ENCODE measurements around the gene PTHLH.

Gene PTHLH

DNA sequence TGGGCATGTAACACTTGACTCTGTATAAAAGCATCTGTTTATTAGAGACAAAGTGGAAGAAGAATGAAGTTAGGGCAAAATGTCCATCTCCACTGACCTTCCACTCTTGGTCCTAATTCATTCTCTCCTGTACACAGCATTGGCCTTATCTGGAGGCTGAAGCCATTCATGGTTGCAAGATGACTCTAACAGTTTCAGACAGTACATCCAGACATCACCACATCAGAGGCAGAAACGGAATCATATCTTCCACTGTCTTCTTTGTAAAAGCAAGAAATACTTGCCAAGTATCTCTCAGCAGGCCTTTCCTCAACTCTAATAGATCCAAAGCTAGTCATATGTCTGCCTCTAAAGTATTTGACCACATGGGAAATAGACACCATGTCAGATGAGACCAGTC, 41.1 kb downstream of the PTHLH start:
- no peak for DNase-seq

DNA sequence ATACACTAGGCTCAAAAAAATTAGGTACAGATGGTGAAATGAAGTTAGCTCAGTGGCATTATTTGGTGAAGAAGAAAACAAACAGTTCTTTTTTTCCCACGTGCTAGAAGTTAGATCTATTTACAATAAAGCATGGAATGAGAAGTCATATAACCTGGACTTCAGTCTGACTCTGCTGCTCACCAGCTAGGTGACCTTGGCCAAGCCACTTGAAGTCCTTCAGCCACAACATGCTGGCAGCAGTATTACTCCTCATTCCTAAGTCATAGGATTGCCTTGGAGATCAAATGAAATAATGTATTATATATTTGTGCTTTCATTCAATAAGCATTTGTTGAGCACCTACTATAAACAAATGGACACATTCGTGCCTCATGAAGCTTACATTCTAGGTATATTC, 45.2 kb downstream of the PTHLH start:
- DNase-seq, result no peak

DNA sequence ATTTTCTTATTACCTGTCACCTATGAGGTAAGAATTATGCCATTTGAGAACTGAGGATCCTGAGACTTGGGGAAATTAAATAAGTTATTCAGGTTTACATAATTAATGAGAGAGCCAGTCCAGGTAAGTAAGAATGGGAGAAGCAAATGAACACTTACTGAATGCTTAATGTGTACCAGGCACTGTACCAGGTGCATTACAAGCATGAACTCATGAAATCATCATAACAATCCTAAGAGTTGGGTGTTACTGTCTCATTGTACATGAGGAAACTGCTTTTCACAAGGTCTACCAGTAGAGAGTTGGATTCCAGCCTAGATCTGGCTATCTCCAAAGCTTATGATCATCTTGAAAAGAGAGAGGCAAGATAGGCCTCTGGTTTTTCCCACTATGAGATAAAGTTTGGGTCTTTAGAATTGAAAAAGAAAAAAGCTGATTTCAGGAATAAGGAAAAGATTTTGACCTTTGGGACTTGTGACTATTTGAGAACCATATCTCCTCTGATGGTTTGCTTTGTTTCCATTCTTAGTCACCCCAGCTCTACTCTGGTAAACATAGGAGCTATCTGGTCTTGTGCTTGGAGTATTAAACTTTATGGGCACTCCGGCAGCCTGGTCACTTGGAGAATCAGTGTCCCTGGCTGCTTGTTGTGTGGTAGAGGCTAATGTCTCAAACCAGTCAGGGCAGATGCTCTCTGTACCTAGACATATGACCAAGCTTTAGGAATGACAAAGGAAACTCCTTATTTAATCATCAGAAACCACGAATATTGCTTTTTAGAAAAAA, 48.0 kb downstream of the PTHLH start:
- no peak for DNase-seq

DNA sequence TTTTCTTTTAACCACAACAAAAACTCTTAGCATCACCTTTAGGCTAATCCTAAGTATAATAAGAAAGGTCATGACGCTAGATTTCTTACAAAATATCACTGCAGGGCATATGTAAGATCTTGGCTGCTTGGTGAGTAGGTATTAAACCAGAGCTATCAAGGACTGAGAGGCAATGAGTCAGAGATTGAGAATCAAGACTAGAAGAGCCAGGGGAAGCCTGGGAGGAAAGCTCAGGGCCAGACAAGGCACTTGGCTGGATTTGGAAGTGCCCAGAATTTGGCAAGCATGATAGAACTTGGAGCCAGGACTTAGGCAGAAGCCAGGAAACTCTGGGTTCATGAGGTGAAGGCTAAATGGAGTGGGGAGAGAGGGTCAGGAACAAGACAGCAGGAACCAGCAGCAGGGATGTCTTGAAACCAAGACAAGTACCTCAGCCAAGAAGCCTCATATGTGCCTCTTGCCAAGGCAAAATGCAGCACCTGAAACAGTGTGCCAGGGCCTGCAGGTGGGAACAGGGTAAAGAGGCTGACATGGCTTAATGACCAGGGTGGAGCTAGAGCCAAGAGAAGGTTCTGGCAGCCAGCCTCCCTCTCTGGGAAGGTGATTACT, 49.9 kb downstream of the PTHLH start:
- DNase-seq, result no peak

DNA sequence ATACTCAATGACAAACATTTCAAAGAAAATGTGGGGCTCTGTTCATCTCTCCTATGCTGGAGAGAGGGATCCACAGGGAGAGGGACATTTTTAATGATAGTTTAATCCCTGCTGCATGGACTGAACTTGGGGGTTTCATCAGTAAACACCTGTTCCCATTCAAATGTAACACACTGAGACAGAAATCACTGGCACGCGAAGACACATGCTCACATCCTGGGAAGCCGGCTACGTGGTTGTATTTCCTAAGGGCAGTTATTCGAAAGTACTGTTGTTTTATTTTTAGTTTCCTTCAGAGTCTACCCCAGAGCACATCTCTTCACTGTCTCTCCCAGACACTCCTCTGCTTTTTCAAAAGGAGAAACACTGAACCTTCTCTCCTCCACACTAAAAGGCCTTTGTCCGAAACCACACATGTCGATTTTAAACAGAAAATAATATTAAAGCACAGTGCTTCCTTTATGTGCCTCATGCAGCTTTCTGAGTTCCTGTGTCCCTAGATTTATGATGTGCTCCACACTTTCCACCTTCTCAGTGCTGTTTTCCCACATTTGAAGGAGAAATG, 52.8 kb downstream of the PTHLH start:
- DNase-seq, result no peak

GRCh38 chr12:27915536-27915935, 57.0 kb downstream of the PTHLH start:
- no peak for DNase-seq

DNA sequence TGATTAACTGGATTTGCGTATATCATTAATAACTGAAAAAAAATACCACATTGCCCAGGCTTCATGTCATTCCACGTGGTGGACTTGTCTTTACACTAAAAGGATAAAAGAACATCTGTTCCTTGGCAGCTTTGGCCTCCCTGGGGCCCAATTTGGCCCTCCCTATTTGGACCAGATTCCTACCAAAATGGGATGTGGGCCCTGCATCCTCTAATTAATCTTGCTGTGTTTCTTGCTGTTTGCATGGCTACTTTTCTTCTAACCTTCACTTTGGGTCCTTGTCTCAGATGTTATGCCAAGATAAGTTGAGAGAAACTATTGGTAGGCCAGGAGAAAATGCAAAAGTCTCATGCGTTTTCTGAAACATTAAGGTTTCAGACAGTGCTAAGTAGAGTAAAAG, 57.5 kb downstream of the PTHLH start:
- DNase-seq, result no peak

DNA sequence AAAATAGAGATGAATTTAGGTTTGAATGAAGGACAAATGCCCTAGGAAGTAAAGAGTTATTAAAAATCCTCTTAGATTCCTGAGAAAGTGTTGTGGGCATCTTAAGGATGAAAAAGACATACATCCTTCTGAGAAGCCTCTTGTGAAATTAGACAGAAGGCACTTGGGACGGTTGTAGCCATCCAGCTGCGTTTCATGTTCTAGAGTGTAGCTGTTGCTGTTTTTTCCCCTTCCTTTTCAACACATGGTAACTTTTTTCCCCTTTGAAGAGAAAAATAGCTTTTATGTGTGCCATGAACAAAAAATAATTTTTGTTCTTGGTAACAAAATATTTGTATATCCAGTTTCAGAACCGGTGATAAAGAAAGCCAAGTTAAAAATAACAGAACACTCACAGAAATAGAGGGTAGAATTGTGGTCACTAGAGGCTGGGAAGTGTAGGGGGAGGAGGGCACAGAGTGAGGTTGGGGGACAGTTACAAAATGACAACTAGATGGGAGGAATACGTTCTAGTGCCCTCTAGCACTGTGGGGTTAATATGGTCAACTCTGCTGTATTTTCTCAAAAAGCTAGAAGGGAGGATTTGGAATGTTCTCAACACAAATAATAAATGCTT, 58.4 kb downstream of the PTHLH start:
- no peak for DNase-seq

DNA sequence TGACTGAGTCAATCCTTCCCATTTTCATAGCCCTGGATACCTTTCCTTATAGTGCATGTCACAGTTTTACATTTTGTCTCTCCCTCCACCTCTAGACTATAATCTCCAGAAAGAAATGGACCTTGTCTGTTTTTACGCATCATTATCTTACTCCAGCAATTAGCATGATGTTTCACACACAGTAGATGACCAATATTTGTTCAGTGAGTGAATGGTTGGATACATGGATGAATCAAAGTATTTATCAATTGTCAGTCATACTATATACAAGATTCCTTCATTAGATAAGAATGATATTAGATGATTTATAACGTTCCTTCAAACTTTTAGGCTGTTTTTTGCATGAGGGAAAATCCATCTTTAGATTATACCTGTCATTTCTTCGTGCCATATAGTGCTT, 61.1 kb downstream of the PTHLH start:
- DNase-seq, result no peak

Measured in NCI-H1417 treated with DMSO at 0.1 percent for 48 hours (cell line).